Suprapubic skin (tissue), 4 donors: ENCODE results near the gene GSG1L2.

Experiments used
- CTCF ChIP-seq, 2 donors: fragments of 200-600 bp in 1 of 2; fragments of 450-650 bp in 1 of 2; sonication (generic) in 1 of 2; IDR thresholded peaks; one replicate each; pipeline ENCODE4 v1.5.1; 2016 to 2019; ENCODE audit warnings: antibody characterized with exemption in 2 of 2, mild to moderate bottlenecking in 1 of 2, moderate library complexity in 1 of 2
- EP300 ChIP-seq: sonication (generic); formaldehyde crosslinking; IDR thresholded peaks from one replicate; pipeline ENCODE4 v1.6.1; 2017; ENCODE audit warnings: antibody characterized with exemption
- POLR2A ChIP-seq, 2 donors: fragments of 450-650 bp; IDR thresholded peaks; one replicate each; pipeline ENCODE4 v1.6.1; 2017; ENCODE audit warnings: antibody characterized with exemption in 2 of 2, mild to moderate bottlenecking in 2 of 2, moderate library complexity in 2 of 2
- POLR2AphosphoS5 ChIP-seq, 3 donors: sonication (generic); formaldehyde crosslinking; IDR thresholded peaks; one replicate each; pipeline ENCODE4 v1.6.1; 2017; ENCODE audit warnings: antibody characterized with exemption in 3 of 3

GRCh38 chr17:9767432-9767991 lies 54.4 kb downstream of the GSG1L2 start:
- TF ChIP-seq CTCF (IDR thresholded peaks at IDR 0.05) (no peak), POLR2A (IDR thresholded peaks at IDR 0.05) (no peak), EP300 (no peak), POLR2AphosphoS5 (IDR thresholded peaks at IDR 0.05) (no peak)
